CD4-positive, alpha-beta T cell treated with Interleukin-17A for 4 hours (primary cell): ENCODE results near the gene KRT7.

Experiments
- DNase-seq: peaks from one replicate; pipeline ENCODE4 v3.0.0-alpha.2; 2020; ENCODE audit warnings: mixed read lengths

KRT7 gene

GRCh38 chr12:52232674-52233461 is at the start of gene KRT7:
Gene KRT7, plus strand, starts transcription at chr12:52233243. Its CDS starts 54 bp downstream, at chr12:52233297.
- no peak for DNase-seq

DNA sequence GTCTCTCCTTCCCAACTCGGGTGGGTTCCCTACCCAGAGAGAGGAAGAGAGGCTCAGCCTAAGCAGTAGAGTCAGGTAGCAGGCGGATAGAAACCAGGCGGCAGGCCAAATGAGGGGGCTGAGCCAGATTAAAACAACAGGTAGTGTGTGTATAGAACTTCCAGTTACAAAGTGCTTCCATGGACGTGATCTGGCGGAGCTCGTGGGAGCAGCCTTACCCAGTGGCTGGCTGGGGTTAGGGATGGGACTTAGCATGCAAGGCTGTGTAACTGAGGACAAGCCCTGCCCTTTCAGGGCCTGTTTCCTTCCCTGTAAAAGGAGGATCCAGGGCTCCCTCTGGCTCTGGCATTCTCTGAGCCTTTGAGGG is 49.5 kb upstream of the KRT7 start:
- DNase-seq, result no peak

DNA sequence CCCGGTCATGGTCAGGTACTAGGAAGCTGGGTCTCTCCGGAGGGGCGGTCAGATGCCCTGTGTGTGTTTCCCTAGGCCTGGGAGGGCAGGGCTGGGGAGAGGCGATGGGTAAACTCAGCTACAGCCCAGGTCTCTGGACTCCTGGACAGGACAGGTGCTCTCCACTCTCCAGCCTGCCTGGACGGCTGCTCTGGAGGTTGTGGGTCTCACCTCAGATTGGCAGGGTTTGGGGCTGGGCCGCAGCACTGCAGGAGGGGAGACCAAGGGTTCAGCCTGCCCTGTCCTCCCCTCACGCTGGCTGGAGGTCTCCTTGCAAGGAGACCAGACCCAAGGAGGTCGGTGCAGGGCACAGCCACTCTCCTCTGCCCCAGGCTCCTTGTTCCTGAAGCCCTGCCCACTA is 49.1 kb upstream of the KRT7 start:
- no peak for DNase-seq

DNA sequence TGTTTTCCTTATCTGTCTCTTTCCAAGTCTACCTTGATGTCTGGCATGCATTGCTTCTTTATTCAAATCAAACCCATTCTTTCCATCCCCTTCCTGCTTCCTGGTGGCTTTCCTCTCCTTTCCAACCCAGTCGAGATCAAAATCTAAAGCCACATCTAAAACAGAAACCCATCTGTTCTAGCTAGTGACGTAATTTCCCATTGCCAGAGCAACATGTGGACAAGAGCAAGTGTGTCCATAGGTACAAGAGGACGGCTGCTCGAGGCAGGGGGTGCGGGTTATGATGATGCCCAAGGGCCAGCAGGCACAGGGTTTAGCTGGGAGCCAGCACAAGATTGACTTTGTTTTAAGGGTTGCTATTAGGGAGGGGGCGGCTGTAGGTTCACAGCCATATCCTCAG is 48.2 kb upstream of the KRT7 start:
- no peak for DNase-seq

DNA sequence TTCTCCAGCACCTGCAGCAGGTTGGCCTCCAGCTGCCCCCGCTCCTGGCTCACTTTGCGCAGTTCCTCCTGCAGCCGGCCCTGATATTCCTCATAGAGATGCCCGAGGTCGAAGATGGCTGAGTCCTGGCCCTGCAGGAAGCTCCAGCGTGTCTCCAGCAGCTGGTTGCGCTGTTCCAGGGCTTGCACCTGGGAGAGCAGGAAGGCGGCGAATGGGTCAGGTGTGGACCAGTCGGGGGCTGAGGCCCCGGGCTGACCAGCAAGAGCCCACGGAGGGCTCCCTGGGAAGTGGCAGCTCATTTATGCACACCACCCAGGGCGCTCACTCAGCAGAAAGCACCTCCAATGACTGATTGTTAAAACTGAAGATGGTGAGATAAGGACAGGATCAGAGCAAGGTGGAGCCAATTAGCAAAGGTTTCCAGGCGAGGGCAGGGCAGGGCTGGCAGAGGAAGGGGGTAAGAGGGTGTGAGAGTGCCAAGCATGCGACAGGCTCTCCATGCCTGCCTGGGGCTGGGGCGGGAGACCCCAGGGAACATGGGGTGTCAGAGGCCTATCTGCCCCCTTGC is 47.6 kb upstream of the KRT7 start:
- no peak for DNase-seq

DNA sequence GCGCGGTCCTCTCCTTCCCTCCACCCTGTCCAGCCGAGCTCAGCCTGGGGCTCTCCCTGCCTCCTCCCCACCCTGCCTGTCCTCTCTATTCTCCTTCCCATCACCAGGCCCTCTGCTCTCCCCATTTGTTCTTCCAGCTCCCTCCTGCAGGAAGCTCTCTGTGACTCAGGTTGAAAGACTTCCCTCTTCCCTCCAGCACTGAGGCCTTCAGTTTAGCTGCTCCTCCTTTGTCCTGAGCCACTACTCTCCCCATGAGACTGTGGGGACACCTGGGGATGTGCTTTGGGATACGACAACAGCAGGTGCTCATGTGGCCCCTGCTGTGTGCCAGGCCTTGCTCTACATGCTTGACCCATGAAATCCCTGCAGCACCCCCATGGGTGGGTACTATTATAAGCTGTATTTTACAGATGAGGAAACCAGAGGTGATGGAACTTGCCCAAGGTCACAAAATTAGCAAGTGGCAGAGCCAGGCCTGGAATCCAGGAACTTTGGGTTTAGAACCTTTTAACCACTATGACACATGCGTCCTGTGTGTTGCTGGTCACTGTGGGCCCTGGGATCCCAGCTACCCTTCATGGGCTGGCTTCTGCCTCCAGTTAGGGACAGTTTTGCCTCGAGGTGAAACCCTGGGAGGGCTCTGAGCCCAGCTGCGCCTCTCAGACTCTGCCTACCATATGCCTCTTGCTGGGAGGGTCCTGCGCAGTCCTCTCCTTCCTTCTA is 46.8 kb upstream of the KRT7 start:
- DNase-seq, result no peak

DNA sequence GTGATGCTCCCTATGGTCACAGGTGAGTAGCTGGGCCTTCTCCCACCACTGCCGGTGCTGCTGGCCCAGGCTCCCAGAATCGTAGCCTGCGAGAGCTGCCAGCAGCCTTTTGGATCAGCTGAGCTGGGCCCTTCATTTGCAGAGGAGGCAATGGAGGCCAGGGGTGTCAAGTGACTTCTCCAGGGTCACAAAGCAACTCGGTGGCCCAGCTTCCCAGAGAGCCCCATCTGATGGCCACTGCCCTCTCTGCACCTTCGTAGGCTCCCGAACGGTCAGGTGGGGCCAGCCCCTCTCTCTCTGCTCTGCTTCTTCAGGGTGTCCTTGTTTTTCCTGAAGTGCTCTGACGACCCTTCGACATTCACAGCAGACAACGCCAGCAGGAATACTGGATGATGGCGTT is 45.8 kb upstream of the KRT7 start:
- no peak for DNase-seq

- no peak for DNase-seq
These were observed 45.4 kb upstream of the KRT7 start for GRCh38 chr12:52187640-52188039.

- DNase-seq, result no peak
These were observed 44.4 kb upstream of the KRT7 start for GRCh38 chr12:52188658-52189057.

GRCh38 chr12:52189376-52190174 is 43.5 kb upstream of the KRT7 start:
- no peak for DNase-seq

DNA sequence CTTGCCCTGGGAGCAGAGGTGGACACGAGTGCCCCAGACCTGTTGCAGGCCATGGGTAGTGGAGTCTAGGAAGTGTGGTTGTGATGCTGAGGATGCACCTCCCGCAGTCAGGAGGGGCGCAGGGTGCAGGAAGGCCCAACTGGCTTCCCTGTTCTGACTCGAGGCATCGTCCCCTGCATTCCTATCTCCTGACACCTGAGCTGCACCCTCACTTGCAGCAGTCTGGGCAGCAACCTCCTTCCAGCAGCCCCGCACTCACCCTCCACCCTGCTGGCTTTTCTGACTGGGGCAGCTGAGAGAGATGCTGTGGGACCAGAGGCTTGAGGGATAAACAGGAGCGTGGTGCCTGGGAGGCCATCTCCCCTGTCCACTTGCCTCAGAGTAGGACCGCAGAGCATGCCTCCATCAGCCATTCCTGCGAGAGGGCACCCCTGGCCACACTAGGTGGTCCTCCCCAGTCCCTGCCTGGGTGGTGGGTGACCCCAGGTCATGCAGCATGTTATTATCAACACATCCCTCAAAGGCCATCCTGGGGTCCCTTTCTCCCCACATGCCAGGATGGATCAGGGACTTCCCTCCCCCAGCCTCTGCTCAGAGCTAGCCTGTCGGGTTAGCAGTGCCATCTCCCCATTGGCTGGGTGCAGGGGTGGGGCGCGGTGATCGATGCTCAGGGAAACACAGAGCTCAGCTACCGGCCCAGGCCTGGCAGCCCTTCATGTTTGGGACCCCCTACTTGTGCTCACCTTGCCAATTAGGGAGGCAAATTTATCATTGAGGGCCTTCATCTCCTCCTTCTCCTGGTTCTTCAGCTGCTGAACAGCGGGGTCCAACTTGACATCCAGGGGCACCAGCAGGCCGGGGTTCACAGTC is 41.9 kb upstream of the KRT7 start:
- no peak for DNase-seq

- peak; percentile 11 for DNase-seq
These were observed 40.9 kb upstream of the KRT7 start, which contains the start of gene KRT80 for GRCh38 chr12:52191841-52192791. Gene KRT80, minus strand, starts transcription at chr12:52192014. Its CDS starts 112 bp downstream, at chr12:52191902.

DNA sequence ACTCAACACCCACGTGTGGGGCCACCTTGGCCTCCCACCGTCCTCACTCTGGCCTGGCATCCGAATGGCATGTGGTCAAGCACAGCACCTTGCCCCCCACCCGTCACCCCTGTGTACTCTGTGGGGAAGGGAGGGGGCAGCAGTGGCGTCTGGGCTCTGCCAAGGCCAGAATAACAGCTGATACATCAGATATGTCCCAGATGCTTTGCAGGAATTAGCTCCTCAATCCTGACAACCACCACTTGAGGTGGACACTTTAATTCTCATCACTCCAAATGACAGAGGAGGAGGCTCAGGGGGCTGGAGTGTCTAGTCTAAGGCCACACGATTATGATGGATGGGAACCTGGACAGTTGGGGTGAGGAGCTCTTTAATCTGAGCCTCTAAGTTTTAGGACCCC is 39.5 kb upstream of the KRT7 start:
- no peak for DNase-seq

DNA sequence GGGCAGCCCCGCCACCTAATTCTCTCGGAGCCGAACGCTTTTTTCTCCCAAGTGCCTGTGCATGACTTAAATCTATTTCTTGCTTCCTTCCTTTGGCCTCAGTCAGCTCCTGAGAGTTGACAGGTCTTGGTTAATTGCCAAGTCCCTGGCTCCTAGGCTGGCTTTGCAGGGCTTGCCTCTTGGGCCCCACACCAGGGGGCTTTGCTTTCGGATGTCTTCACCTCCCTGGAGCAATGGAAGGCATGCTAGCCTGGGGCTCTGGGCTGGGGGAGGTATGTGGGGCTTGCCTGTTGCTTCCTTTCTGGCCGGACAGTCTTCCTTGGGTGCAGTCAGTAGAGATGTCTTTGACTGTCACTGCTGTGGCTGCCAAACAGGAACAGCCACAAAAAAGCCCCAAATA is 39.1 kb upstream of the KRT7 start:
- DNase-seq, result no peak

- DNase-seq, result no peak
These were observed 37.8 kb upstream of the KRT7 start for GRCh38 chr12:52195065-52195730.

DNA sequence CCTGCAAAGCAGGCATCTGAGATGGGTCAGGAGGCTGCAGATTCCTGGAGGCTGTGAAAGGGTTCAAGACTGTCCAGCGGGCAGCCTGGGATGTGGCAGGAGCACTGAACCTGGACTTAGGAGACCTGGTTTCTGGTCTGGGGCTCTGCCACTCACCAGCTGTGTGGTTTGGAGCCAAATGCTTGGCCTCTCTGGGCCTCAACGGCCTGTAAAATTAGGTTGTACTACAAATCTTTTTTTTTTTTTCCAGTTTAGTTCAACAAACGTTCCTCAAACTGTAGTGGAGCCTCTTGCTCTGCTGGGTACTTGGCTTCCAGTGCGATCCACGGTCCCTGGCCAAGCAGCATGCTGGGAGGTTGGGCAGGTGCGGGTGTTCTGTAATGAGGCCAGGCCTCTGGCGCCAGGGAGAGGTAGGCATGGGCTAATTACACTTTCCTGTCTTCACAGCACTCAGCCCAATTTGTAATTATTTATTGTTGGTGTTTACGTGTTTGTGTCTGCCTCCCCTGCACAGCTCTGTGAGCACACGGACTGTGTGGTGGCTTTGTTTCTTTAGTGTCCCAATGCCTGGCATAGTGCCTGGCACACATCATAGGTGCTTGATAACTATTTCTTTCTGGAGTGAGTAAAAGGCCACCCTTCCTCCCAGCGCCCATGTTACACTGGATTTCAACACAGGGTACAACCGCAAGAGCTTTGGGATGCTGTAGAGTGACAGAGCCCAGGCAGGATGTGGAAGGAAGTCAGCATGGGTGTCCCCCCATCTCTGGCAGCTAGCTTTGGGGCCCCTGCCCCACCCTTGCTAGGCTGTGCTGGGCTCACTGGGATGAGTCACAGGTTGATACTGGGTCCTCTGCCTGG is 35.4 kb upstream of the KRT7 start:
- no peak for DNase-seq

GRCh38 chr12:52198454-52199215 is 34.4 kb upstream of the KRT7 start:
- DNase-seq, result no peak

GRCh38 chr12:52199294-52199919 is 33.6 kb upstream of the KRT7 start:
- no peak for DNase-seq
